ENCODE measurements around the gene DNAJA2. TPM values are rescaled to one million over a fixed set of nuclear protein-coding genes. Genes with fewer than 3 reads are reported as not detected.

Gene DNAJA2
- total RNA-seq, 2 experiments from 2014 or later: 68.4 to 70.2 TPM

- intact Hi-C loops (cut with micrococcal nuclease): no loop called here
- ATAC-seq: no peak
- no peaks in the 10 kb centered on the region for H3K4me1 Mint-ChIP-seq (ENCODE audit: low read depth)
- H3K9me3 Mint-ChIP-seq: no peaks in the 10 kb centered on the region
- no peaks in the 10 kb centered on the region for H3K27me3 Mint-ChIP-seq
- no peak overlapping the region for H3K27ac Mint-ChIP-seq
- peaks cover 15% of the 10 kb centered on the region for H3K36me3 Mint-ChIP-seq (ENCODE audit: low read depth)
- CTCF ChIA-PET: interaction anchor here (0.6 to 5.8 kb wide), 16 partner anchors 11 to 256 kb away, joined by 3 to 49 read pairs (median 6); partner anchors contain the start of gene GPT2
- POLR2A ChIA-PET: interaction anchor here (1.2 kb wide), 1 partner anchor 12 kb away, joined by 3 read pairs; no protein-coding TSS in a partner anchor
- no peak overlapping the region for H3K4me3 Mint-ChIP-seq
- DNase-seq: no peak
- TF ChIP-seq, protein P1, sequence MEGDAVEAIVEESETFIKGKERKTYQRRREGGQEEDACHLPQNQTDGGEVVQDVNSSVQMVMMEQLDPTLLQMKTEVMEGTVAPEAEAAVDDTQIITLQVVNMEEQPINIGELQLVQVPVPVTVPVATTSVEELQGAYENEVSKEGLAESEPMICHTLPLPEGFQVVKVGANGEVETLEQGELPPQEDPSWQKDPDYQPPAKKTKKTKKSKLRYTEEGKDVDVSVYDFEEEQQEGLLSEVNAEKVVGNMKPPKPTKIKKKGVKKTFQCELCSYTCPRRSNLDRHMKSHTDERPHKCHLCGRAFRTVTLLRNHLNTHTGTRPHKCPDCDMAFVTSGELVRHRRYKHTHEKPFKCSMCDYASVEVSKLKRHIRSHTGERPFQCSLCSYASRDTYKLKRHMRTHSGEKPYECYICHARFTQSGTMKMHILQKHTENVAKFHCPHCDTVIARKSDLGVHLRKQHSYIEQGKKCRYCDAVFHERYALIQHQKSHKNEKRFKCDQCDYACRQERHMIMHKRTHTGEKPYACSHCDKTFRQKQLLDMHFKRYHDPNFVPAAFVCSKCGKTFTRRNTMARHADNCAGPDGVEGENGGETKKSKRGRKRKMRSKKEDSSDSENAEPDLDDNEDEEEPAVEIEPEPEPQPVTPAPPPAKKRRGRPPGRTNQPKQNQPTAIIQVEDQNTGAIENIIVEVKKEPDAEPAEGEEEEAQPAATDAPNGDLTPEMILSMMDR (IDR thresholded peaks at IDR 0.05): no peak
Measured at GRCh38 chr16:46930861-46931260, 42.6 kb downstream of the DNAJA2 start.

GRCh38 chr16:46929378-46930332, 43.8 kb downstream of the DNAJA2 start:
- Mint-ChIP-seq H3K4me3 (no peak overlapping the region), H3K36me3 (ENCODE audit: low read depth) (peaks cover 16% of the 10 kb centered on the region), H3K9me3 (no peaks in the 10 kb centered on the region), H3K27ac (no peak overlapping the region), H3K27me3 (no peaks in the 10 kb centered on the region), H3K4me1 (ENCODE audit: low read depth) (no peaks in the 10 kb centered on the region)
- TF ChIP-seq, protein P1 (IDR thresholded peaks at IDR 0.05): peak; percentile 92
- peak; percentile 87 for ATAC-seq
- peak; percentile 72 for DNase-seq
- intact Hi-C loops (cut with micrococcal nuclease): no loop called here
- ChIA-PET POLR2A (interaction anchor here (0.7 to 1.2 kb wide), 2 partner anchors 11 to 49 kb away, joined by 3 read pairs; no protein-coding TSS in a partner anchor), CTCF (interaction anchor here (0.6 to 5.8 kb wide), 37 partner anchors 9 to 1237 kb away, joined by 3 to 49 read pairs (median 4); partner anchors contain the start of gene GPT2)

GRCh38 chr16:46928811-46929210, 44.7 kb downstream of the DNAJA2 start:
- ATAC-seq: no peak
- DNase-seq: no peak
- ChIA-PET POLR2A (interaction anchor here (0.7 kb wide), 1 partner anchor 48 kb away, joined by 3 read pairs; no protein-coding TSS in a partner anchor), CTCF (interaction anchor here (0.6 to 5.8 kb wide), 9 partner anchors 10 to 386 kb away, joined by 3 to 49 read pairs (median 7); partner anchors contain the start of gene GPT2)
- H3K4me3 Mint-ChIP-seq: no peak overlapping the region
- intact Hi-C loops (cut with micrococcal nuclease): no loop called here
- TF ChIP-seq, protein P1 (IDR thresholded peaks at IDR 0.05): no peak
- H3K27ac Mint-ChIP-seq: no peak overlapping the region
- no peaks in the 10 kb centered on the region for H3K9me3 Mint-ChIP-seq
- H3K4me1 Mint-ChIP-seq (ENCODE audit: low read depth): no peaks in the 10 kb centered on the region
- H3K36me3 Mint-ChIP-seq (ENCODE audit: low read depth): peaks cover 24% of the 10 kb centered on the region
- H3K27me3 Mint-ChIP-seq: no peaks in the 10 kb centered on the region

DNA sequence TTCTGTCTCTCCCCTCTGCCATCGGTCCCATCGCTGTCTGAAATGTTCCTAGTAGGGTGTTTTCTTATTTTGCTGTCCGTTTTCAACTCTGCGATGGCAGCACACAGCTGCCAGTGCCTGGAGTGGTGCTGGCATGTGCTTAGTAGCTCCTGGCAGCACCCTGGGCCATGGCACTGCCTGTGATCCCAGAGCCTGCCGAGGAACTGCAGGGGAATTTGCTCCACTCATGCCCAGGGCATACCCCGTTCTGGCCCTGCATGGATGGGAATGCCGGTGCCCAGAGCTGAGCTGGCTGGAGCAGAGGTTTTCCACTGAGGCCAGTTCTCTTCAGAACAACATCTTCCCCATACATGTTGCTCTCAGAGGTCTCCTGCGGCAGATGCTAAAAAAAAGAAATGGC, 46.2 kb downstream of the DNAJA2 start:
- no peak overlapping the region for H3K27ac Mint-ChIP-seq
- DNase-seq (no peak), ATAC-seq (no peak)
- H3K4me3 Mint-ChIP-seq: no peak overlapping the region
- H3K9me3 Mint-ChIP-seq: no peaks in the 10 kb centered on the region
- intact Hi-C loops (cut with micrococcal nuclease): no loop called here
- CTCF ChIA-PET: interaction anchor here (1.1 to 5.8 kb wide), 5 partner anchors 10 to 74 kb away, joined by 3 to 49 read pairs (median 3); no protein-coding TSS in a partner anchor
- H3K4me1 Mint-ChIP-seq (ENCODE audit: low read depth): no peaks in the 10 kb centered on the region
- peaks cover 33% of the 10 kb centered on the region for H3K36me3 Mint-ChIP-seq (ENCODE audit: low read depth)
- TF ChIP-seq, protein P1 (IDR thresholded peaks at IDR 0.05): no peak
- POLR2A ChIA-PET: interaction anchor here (1.5 kb wide), 1 partner anchor 9 kb away, joined by 3 read pairs; no protein-coding TSS in a partner anchor
- no peaks in the 10 kb centered on the region for H3K27me3 Mint-ChIP-seq
